Measurements from ENCODE around the gene ERICH4.

DNA sequence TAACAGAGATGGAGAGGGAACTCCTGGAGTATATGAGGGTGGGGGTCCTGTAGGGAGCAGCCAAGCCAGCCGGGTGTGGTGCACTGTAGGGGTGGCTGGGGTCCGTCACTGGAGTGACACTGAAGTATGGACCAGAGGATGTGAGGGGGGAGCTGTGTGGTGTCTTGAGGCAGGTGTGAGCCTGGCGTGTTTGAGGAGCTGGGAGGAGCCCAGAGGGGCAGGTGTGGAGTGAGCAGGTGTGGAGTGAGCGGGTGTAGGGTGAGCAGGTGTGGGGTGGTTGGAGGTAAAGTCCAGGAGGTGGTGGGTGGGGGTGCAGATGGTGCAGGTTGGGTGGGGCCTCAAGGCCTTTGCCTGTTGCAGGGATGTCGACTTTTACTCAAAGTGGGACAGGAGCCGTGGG lies 21.6 kb upstream of the ERICH4 start:
- no peak for TF ChIP-seq POLR2A (IDR thresholded peaks at IDR 0.05)
- no peak for TF ChIP-seq CTCF (IDR thresholded peaks at IDR 0.05)
